K562 (cell line): ENCODE data around the gene RSPRY1. TPM values are rescaled to one million over a fixed set of nuclear protein-coding genes. Genes with fewer than 3 reads are reported as not detected.

Experiments
- CREB3 ChIP-seq: fragments of 450-650 bp; conservative IDR thresholded peaks from 2 replicates; pipeline ENCODE4 v1.6.1; 2016; ENCODE audit warnings: missing genetic modification characterization, low read depth, mild to moderate bottlenecking, missing compliant biosample characterization, moderate library complexity
- KLF1 ChIP-seq: fragments of 450-650 bp; IDR thresholded peaks from 2 replicates; pipeline ENCODE4 v1.6.1; 2016; ENCODE audit warnings: missing genetic modification characterization, missing compliant biosample characterization
- NCOA1 ChIP-seq: fragments of 450-650 bp; IDR thresholded peaks from 2 replicates; pipeline ENCODE4 v1.6.1; 2016; ENCODE audit warnings: low read depth
- POLR2G ChIP-seq: fragments of 200-400 bp; formaldehyde crosslinking; IDR thresholded peaks from 2 replicates; pipeline ENCODE4 v1.6.1; 2017; ENCODE audit warnings: low read depth, mild to moderate bottlenecking, antibody characterized with exemption, low read length, moderate library complexity
- RBM22 ChIP-seq: fragments of 200-400 bp; formaldehyde crosslinking; IDR thresholded peaks from 2 replicates; pipeline ENCODE4 v1.6.1; 2018; ENCODE audit warnings: low read length, low read depth; ENCODE audit not compliant: poor library complexity, severe bottlenecking
- RERE ChIP-seq: sonication (generic); formaldehyde crosslinking; IDR thresholded peaks from 2 replicates; pipeline ENCODE4 v1.8.0; 2023; ENCODE audit warnings: missing genetic modification reagents, mild to moderate bottlenecking, borderline replicate concordance
- SREBF2 ChIP-seq: sonication (generic); formaldehyde crosslinking; IDR thresholded peaks from 2 replicates; pipeline ENCODE4 v1.4.0; 2020; ENCODE audit warnings: mild to moderate bottlenecking, missing genetic modification reagents
- ZBTB33 ChIP-seq: sonication (generic); formaldehyde crosslinking; IDR thresholded peaks from 2 replicates; pipeline ENCODE4 v1.8.1; 2023; ENCODE audit warnings: mild to moderate bottlenecking, missing genetic modification reagents
- ZNF24 ChIP-seq: fragments of 450-650 bp; IDR thresholded peaks from 2 replicates; pipeline ENCODE4 v1.6.1; 2016
- polyA plus RNA-seq, 8 experiments: library from polyadenylated mRNA; depleted of rRNA in 4 of 8; stranded (reverse) in 5 of 8; unstranded in 3 of 8; fragments of >200 nt; fragmentation: Nextera tagmentation in 2 of 8; fragmentation: Illumina TruSeq in 1 of 8; extraction: Ambion mirVana in 2 of 8; extraction: Trizol in 1 of 8; gene quantifications; 2 replicates each; pipeline versions ENCODE4 v1.2.1 to v1.2.3, GENCODE V29; 2011 to 2014; ENCODE audit warnings: inconsistent platforms in 1 of 8, missing spikeins in 1 of 8
- total RNA-seq, 7 experiments: library from RNA; depleted of rRNA in 6 of 7; stranded (reverse); fragments of >200 nt in 6 of 7; fragmentation: Illumina TruSeq in 2 of 7; extraction: Trizol in 2 of 7; gene quantifications; 2 replicates each; pipeline versions ENCODE4 v1.2.1 to v1.2.3, GENCODE V29; 2011 to 2021; ENCODE audit warnings: low replicate concordance in 1 of 7

RSPRY1 gene
- total and polyA plus RNA-seq, 9 of the 15 experiments (the other 6 are each of a cell fraction or from before 2014, with no cell fraction given): 10.2 to 27.8 (median 20.8) TPM

GRCh38 chr16:57146040-57146647, 40.0 kb upstream of the RSPRY1 start (continued):
- no peak for TF ChIP-seq NCOA1
- TF ChIP-seq KLF1 (tag): no peak
- no peak for TF ChIP-seq SREBF2 (CRISPR knock-in tag)
- TF ChIP-seq RBM22: no peak
- no peak for TF ChIP-seq ZNF24
- TF ChIP-seq ZBTB33 (CRISPR knock-in tag): peak; percentile 87
- no peak for TF ChIP-seq CREB3 (tag)
- TF ChIP-seq POLR2G: peak; percentile 60
- TF ChIP-seq RERE (CRISPR knock-in tag): no peak
